DMS153 treated with DMSO at 0.1 percent for 48 hours (cell line): ENCODE data around the gene WNT5A.

ENCODE experiments used
- DNase-seq: peaks from one replicate; lab custom pipeline; 2025; ENCODE audit not compliant: unreplicated experiment; lab: John Stamatoyannopoulos, UW

WNT5A gene

DNA sequence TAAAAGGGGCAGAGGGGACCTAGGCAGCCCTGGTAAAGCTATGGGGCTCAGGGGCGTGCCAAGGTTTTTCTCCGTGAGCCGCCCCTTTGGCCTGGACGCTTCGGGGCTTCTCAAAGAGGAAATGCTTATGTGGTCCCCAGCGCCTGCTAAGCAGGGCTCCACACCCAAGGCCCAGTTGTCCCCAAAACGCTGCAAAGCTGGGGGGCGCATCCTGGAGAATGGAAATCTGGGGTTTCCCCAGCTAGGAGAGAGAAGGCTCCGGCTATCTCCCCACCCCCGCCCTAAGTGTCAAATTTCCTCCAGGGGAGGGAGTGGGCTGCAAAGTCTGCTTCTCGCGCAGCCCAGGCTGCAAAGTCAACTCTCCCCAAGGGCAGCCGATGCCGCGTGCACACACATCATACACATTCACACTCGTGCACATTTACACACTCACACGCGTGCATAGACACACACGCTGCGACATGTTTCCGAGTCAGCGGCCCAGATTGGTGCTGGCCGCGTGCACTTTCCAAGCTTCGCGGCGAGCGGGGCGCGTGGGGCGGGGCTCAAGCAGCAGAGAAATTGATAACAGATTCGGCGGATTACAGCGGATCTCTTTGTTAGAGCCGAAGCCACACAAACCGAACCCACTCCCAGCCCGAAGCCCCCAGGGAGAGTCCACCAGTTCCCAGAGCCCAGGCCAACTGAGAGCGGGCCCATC, 4.5 kb downstream of the WNT5A start:
- DNase-seq, result no peak

DNA sequence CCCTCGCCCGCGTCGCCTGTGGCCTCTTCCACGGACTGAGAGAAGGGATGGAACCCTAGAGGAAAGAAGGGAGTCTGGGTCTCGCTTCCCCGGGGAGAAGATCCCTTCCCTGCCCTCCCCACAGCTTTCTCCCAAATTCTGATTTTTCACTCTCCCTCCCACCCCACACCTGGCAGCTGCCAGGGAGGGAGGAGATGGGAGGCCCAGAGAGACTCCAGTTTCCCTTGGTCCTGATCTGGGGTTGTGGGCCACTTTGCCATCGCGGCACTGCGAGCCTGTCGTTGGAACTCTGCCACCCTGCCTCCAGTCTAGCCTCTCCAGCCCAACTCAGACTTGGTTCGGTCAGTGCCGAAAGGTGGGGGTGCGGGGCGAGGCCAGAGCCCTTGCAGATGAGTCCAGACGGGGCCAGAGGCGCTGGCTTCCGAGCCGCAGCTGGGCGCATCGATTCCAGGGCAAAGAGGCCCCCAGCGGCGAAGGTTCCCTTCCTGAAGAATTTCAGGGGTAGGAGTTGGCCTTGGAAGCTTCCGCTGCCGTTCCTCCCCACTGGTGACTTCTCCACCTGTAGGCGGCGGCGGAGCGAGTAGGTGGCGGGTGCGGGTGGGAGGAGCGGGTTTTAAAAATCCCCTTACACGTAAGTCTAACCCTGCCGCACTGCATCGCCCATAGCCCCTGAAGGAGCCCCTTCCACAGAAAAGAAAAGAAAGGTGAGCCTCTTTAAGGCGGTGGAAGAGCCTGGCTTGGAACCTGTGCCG, 5.2 kb downstream of the WNT5A start:
- no peak for DNase-seq

DNA sequence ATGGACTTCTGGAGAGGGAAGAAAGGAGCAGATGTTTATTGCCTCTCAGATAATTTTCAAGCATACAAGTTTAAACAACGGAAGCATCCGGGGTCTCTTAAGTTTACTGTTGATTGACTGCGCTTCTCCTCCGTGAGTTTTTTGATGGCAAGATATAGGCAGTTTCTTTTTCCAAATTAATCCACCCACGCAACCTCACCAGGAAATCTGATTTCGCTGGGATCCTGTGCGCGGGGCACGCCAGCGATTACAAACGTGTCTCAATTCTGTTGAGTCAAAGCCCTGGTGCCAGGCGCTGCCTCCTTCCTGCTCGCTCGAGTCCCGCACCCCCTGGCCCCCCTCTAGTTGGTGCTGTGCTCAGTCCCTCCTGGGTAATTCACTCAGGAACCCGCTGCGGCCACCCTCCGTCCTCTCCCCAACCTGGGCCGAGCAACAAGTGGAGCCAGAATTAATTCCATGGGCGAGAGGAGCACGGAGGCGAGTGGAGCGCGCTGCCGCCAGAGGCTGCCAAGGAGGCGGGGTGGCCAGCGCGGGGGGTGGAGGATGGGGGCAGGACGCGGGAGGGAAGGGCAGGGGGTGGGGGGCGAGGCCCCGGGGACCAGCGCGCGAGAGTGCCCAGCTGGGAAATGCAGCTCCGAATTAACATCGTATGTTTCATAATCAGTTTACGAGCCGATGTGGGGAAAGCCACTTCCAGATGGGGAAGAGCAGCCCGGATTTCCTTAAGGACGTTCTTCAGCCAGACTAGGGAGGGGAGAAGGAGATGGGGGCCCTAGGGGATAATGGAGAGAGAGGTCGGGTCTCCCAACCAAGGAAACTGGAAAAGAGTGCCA, 6.0 kb downstream of the WNT5A start:
- DNase-seq, result no peak

DNA sequence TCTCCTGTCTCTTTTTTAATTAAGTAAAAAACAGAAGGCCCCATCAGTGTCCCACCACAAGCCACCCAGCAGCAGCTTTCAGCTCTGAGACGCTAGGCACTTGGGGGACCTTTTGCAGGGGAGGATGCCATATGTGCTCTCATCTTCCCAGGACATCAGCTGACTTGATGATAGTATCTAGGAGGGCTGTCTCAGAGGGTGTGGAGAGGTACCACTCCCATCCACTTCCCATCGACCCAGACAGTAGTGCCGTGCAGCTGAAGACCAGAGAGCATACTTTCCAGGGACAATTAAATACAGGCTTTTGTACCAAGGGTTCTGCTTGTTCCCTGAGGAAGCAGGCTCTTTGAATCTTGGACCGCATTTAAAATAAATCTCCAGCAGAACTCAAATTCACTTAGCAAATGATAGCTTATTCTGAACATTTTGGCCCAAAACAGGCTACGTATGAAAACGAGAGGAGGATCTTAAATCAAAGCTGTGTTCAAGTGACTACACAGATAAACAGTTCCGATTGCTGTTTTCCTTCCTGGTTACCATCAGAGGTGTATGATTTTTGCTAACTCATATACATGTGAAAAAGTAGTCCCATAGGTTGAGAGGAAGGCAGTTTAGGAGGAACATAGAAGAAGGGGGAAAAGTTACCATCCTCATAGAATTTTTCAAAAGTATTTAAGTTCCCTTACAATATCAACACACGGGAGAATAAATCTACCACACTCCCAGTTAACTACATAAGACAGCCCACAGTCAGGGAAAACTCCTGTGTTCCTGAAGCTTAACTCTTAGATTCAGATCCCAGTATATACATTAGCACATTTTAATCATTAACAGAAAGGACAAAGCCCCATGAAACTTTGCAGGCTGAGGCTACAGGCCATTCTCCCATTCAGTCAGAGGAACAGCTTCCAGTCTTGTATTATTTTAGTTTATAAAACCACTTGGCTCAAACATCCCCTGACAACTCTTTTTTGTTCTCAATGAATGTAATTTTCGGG, 9.5 kb downstream of the WNT5A start:
- no peak for DNase-seq

DNA sequence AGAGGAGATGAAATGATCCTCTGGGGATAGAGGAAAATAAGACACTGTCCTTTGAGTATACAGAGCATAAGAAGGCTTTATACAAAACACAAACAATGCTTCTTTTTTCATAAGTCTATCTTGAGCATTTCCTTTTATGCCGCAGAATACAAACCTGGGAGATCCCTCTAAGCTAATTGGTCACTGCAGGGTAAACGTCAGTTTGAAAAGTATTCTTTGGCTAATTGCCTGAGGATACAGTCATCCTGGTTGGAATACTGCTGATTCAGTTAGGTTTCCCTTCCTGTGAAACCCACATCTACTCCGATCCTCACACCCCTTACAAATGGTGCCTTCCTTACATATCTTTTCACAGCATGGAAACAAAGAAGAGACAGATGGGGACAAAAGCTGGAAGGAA, 10.6 kb downstream of the WNT5A start:
- no peak for DNase-seq

DNA sequence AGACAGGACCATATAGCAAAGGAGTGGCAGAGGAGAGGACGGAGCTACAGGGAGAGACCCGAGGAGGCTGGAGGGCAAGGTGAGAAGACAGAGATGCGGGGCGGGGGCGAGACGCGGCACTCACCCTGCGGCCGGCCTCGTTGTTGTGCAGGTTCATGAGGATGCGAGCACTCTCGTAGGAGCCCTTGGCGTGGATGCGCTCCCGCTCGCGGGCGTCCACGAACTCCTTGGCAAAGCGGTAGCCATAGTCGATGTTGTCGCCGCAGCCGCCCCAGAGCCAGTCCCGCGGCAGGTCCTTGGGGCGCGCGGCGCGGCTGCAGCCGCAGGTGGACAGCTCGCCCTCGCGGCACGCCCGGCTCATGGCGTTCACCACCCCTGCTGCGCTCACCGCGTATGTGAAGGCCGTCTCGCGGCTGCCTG, 12.9 kb downstream of the WNT5A start:
- DNase-seq, result no peak

DNA sequence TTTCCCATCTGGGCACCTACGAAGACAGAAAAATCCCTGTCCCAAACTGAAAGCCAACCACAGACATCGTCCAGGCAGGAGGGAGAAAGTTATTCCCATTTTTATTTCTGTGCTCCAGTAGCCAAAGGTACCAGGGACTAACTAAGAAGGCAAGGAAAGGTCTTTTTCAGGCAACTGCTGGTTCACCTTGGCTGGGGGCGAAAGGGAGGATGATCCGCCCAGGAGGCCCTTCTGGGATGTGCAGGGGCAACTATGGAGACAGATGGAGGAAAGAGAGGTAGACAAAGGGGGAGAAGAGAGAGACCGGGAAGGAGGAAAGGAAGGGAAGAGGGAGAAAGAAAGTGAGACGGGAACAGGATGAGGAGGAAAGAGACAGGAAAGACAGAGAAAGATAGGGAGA, 13.3 kb downstream of the WNT5A start:
- no peak for DNase-seq

DNA sequence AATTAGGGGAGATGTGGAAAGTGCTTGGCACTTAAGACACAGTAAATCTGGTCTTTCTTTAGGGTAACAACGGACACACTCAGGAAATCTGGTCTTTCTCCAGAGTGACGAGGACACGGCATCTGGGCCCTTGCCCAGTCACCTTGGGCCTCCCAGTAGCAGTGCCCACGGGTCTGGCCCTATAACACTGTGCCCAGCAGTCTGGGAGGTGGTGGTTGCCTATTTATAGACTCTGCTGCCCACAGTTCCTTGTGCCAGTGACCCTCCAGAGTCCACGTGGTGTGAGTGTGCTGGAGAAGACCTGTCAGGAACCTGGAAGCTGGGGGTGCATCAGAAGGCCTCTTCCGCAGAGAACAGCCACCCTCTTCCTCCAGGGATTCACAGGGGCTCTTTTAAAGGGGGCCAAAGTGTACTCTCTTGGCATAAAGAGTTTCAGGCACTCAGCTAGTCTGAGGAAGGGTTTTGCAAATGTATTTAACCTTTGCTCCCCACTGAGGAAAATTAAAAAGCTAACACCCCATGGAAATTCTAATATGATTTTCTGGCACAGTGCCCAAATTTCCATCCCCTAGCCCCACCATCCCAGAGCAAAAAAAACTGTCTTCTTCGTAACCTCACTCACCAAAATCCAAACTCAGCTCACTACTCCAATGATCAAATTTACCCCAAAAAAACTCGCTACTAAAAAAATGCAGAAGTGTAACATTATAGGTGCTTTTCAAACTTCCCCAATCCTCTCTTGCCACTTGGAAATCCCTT, 15.4 kb downstream of the WNT5A start:
- no peak for DNase-seq

DNA sequence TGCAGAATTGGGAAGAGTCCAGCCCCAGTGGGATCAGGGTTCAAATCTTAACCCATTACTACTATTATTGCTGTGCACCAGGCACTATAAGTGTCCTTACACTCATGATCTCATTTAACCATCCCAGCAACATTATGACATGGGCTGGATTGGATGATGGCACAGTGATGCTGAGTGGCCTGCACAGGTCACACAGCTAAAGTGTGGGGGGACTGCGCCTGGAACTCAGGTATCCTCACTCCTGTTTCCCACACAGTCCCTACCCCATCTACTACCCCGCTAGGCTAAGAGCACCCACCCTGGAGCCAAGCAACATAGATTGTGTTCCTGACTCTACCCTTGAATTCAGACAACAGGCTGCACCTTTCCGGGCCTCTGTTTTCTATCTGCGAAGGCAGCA, 16.0 kb downstream of the WNT5A start:
- DNase-seq, result no peak

DNA sequence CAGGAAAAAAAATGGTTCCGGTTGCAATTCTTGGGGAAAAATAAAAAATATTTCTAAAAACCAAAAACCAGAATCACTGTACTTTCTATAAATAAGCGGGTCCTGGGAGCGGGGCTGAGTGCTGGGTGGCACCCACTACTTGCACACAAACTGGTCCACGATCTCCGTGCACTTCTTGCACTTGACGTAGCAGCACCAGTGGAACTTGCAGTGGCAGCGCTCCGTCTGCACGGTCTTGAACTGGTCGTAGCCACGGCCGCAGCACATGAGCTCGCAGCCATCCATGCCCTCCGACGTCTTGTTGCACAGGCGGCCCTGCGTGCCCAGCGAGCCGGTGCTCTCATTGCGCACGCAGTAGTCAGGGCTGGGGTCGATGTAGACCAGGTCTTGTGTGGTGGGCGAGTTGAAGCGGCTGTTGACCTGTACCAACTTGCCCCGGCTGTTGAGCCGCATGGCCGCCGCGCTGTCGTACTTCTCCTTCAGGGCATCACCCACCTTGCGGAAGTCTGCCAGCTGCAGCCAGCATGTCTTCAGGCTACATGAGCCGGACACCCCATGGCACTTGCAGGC, 17.1 kb downstream of the WNT5A start:
- no peak for DNase-seq

DNA sequence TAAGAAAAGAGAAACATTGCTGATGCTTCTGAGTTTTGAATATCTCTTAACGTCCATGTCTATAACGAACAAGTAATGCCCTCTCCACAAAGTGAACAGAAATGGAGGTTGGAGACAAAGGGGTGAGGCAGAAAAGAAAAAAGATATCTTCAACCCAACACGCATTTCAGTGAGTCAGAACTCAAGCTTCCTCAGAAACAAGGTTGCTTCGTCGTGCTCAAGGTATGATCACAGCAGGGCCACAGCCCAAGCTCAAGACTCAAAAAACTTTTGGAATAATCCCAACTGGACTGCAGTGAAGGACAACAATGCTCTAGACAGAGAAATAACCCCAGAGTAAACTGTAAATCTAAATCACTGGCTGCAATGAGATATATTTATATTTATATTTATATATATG, 18.9 kb downstream of the WNT5A start:
- DNase-seq, result no peak

DNA sequence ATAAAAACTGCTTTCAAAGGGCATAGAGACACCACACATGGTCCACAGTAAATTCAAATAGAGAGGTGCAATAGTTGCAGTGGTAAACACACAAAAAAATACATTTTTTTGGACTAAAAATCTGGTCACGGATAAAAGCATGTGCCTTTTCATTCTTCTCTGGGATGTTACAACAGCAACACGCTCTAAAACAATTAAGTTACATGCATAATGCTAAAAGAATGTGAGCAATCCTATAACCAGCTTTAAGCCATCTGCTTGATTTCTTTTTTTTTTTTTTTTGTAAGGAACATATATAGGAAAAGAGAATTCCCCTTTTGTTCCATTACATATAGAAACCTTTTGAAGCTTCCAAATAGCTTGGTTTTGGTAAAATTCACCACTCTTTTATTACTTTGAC, 20.0 kb downstream of the WNT5A start:
- DNase-seq, result no peak

DNA sequence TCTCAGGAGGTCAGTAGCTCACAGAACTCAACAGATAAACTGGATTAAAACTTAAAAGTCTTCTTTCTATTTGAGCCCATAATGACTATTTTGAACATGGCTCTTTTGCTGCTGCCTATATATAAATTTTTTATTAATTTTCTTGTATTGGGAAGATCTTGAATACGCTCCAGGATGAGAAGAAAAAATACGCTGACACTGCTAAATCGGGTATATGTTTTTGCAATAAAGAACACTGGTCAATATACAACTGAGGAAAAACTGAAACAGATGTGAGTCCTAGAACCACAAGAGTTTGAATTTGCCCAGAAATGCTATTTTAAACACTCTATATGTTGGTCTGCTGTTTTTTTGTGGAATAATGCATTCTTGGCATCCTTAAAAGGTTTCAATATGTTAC, 20.6 kb downstream of the WNT5A start:
- DNase-seq, result no peak

DNA sequence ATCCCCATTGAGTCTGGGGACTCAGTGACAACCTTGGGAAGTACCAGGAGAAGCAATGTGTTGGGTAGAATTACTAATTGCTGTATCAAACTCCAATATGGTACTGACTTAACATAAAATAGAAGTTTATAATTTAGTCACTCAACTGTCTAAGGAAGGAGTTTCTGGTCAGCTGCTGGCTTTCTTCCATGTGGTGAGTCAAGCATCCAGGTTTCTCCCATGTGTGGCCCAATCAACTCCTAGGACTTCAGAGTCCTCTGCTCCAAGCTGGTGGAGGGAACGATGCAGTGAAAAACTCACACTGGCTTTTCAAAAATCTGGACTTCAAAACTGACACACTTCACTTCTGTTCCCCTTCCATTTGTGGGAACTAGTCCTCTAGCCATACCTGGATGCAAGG, 25.2 kb downstream of the WNT5A start:
- no peak for DNase-seq

DNA sequence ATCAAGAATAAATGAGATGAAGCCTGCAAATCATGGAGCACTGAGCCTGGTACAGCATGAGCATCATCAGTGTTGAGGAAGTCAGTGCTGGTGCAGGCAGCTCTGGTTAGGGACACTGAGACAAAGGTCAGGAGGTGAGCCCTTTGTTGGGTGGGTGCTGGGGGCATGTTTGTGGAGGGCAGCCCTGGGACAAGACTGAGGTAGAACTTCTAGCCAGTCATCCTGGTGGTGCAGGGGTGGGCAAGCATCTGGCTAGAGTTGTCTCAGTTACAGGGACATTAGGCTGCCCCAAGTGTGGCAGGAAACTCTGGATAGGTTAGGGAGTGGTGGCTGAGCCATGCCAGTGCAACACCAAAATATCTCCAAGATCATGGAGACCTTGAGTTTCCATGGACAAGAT, 27.3 kb downstream of the WNT5A start:
- no peak for DNase-seq

DNA sequence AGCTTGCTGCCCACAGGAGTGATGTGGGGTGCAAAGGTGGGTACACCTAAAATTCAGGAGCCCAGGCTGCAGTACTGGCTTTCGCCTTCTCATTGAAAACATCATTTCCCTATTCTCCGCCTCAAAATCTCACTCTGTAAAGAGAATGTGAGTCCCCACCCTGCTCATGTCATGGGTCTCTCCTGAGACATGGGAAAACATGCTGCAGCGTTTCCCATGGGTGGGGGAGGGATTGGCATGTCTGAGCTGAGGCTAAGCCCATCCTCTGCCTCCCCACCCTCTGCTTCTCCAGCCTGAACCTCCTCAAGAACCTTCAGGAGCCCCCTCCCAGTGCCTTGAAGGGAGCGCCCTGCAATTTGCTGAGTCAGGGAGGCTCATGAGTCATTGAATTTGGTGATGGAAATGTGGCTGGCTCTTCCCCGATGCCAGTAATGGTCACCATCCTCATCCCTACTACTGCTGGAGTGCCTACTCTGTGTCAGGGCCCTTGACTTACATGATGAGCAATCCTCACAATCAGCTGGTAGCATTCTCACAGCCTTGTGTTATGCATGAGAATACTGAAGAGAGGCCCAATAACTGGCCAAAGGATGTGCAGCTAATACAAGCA, 28.8 kb downstream of the WNT5A start:
- no peak for DNase-seq

DNA sequence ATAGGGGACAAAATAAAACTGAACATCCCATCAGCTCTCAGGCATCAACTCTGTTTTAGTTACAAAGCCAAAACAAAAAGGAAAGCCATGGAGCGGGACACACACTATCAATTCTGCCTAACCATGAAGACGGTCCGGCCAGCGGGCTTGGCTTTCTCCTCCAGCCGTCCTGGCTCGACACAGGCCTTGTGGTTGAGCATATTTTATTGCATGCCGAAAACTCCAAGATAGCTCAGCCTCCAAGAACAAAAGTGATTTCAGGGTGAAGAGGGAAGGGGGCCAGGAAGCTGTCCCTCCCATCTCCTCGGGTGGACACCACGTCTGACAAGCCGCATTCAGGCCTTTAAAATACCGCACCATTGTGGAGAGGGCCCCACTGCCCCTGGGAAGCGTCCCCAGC, 31.2 kb downstream of the WNT5A start:
- no peak for DNase-seq

DNA sequence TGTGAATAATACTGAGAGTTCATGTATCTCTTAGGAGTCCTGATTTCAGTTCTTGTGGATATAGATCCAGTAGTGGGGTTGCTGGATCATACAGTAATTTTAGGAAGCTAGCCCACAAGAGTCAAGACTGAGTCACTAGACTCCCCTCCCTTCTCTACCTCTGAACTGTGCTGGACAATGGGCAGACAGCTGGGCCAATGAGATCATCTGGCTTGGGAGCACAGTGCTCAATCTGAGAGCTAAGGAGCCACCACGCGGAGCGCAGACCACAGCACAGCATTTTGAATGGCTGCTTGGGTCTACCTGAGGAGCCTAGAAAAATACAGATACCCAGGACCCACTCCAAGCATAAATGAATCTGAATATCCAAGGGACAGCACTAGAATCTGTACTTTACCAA, 32.5 kb downstream of the WNT5A start:
- no peak for DNase-seq

DNA sequence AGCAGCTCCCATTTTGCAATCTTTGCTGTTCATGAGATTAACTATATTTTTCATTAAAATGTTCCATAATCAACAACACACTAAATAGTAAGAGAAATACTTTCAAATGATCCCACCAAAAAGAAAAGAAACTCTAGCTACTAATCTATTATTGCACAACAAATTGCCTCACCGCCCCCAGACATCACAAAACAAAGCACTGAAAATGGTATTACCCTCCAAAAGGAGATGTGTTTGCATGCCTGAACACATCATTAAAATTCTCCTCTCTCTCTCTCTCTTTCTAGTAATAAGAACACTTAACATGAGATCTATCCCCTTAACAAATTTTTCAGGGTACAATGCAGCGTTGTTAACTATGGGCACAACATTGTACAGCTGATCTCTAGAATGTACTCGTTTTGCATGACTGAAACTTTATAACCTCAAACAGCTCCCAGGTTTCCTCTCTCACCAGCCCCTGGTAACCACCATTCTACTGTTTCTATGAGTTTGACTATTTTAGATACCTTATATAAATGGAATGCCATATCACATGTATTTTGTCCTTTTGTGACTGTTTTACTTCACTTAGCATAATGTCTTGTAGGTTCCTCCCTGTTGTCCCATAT, 33.1 kb downstream of the WNT5A start:
- no peak for DNase-seq
